Measurements from ENCODE around the gene TTBK2. TPM values are rescaled to one million over a fixed set of nuclear protein-coding genes. Genes with fewer than 3 reads are reported as not detected.
A peak's percentile ranks its signal among the peaks of the same experiment; 100 is the strongest.
"Not testable (repeated sequence)": the region's sequence is repeated elsewhere in the genome, so short reads cannot be mapped to it uniquely, and the experiment has no call there.

Gene TTBK2
- polyA plus RNA-seq (ENCODE audit: insufficient read length in 4 of 4): 10 to 100 TPM in 3 of 4 donors, 1 to 10 TPM in 1; 9.2 to 14.1 (median 11.0) TPM

GRCh38 chr15:42920519-42921341, at the start of gene TTBK2:
TTBK2 (minus strand) TSS chr15:42920778; CDS start chr15:42878617, 42,161 bp downstream.
- peak; percentile 96 to 98 (median 98) for DNase-seq (ENCODE audit: low read depth in 4 of 4, low spot score in 3 of 4)

DNA sequence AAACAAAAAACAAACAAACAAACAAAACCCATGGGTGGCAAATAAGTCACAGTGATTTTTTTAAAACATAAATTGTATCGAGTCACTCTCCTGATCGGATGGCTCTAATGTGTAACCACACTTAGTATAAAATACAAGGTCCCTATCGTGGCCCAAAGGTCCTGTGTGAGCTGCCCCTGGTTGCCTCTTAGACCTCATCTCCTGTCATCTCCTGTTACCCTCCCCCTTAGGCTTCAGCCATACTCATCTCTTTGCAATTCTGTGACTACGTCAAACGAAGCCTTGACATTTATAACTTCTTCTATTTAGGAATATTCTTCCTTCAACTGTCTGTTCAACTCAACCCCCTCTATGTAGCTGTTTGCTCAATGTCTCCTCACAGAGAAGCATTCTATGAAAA, 43.9 kb upstream of the TTBK2 start:
- DNase-seq (ENCODE audit: low read depth in 4 of 4, low spot score in 3 of 4): no peak

DNA sequence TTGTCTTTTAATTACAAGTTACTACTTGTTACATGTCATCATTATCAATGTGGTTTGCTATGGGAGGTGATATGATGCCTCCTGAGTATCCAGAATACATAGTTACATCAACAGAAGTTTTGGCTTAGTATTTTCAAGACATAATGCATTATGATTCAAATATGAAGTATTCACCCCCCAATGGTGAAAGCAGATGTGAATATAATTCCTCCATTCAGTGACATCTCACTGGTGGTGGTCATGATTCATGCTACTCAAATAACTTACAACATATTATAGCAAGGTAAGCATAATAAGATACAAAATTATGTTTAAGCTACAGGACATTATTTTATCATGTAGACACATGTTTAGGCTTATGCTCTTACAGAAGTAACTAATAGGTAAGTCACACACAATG, 34.9 kb upstream of the TTBK2 start:
- no peak for DNase-seq (ENCODE audit: low read depth in 4 of 4, low spot score in 3 of 4)

DNA sequence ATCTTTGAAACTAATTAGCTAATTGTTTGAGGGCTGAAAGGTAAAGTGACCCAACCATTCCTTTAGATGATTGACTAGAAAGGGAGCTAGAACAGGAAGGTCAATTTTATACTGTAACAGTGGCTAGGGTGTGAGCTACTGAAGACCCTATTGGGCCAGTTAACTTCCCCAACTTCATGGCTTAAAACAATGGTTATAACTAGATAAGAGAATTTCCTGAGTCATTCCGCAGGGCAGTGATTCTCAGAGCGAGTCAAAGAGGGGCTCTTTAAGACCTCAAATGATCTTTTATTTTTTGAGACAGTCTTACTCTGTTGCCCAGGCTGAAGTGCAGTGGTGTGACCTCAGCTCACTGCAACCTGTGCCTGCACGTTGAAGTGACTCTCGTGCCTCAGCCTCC, 33.7 kb upstream of the TTBK2 start:
- no peak for DNase-seq (ENCODE audit: low read depth in 4 of 4, low spot score in 3 of 4)

- DNase-seq (ENCODE audit: low read depth in 4 of 4, low spot score in 3 of 4): not testable (repeated sequence)
Measured at GRCh38 chr15:42948898-42949297, 28.3 kb upstream of the TTBK2 start.

DNA sequence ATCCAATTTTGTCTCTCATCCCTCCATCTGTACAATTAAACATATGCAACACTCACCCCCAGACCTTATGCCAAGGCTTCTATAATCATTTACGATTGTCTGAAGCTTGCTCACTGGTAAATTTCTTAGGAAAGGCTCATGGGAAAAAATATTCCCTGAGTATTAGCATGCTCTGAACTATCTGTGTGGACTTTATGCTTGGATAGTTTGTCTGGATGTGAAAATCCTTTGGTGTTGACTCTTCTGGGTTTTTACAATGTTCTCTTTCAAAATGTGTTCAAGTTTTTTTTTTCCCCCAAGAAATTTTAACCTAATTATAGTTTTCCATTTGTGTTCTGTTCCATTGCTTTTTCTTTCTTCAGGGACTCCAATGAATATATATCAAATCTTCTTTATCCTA, 19.9 kb upstream of the TTBK2 start:
- no peak for DNase-seq (ENCODE audit: low read depth in 4 of 4, low spot score in 3 of 4)

DNA sequence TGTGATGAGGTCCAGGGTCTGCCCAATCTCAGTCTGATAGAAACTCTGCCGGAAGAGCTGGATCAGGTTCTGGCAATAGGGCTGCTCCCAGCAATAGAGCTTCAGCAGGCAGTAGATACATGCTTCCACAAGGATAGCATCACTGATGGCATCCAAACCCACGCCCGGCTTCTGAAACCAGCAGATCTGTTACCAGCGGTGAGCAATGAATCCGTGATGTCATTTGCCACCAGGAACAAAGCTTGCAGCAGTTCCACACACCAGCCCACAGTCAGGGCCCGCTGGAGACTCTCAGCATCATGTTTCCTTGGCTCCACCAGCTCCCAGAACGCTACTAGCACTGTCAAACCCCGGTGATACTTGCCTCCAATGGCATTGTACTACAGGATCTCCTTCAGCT, 19.3 kb upstream of the TTBK2 start:
- no peak for DNase-seq (ENCODE audit: low read depth in 4 of 4, low spot score in 3 of 4)

- no peak for DNase-seq (ENCODE audit: low read depth in 4 of 4, low spot score in 3 of 4)
Measured at GRCh38 chr15:42937143-42937542, 16.6 kb upstream of the TTBK2 start.

GRCh38 chr15:42933886-42934667, 13.5 kb upstream of the TTBK2 start:
- no peak for DNase-seq (ENCODE audit: low read depth in 4 of 4, low spot score in 3 of 4)

DNA sequence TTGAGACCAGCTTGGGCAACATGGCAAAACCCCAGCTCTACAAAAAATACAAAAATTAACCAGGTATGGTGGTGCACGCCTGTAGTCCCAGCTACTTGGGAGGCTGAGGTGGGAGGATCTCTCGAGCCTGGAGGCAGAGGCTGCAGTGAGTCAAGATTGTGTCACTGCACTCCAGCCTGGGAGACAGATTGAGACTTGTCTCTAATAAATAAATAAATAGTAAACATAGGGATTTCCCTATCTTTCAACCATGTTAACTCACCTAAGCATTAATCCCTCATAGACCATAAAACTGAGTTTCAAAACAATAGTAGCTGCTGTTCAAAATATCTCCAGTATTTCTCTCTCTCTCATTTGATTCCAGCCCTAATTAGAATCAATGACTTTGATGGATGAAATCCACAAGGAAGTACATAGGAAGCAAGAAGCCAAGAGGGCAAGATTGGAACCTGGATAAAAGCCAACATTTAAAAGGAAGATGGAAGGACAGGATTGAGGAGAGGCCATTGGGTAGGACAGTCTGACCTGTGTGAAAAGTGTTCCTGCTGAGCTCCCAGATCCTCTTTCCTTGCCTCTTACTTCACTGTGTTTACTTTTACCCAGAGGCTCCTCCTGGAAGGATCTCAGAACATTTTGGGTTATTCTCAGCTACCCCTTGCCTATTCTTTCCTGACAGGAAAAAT, 12.4 kb upstream of the TTBK2 start:
- no peak for DNase-seq (ENCODE audit: low read depth in 4 of 4, low spot score in 3 of 4)

- DNase-seq (ENCODE audit: low read depth in 4 of 4, low spot score in 3 of 4): no peak
Measured at GRCh38 chr15:42931702-42932486, 11.3 kb upstream of the TTBK2 start.

DNA sequence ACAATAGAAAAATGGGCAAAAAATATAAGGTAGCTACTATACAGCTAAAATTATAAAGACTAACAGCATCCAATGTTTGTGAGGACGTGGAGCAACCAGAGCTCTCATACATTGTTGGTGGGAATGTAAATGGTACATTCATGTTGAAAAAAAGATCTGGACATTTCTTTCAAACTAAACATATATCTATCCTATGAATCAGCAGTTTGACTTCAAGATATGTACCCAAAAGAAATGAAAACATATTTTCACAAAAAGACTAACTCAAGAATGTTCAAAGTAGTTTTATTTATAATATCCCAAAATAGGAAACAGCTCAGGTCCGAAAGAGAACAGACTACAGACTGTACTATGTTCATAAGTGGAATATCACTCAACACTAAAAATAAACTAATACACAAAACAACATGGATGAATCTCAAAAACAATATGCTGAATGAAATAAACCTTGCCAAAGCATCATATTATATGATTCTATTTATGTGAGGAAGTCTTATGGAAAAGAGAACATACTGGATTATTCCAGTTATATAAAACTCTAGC, 8.8 kb upstream of the TTBK2 start:
- no peak for DNase-seq (ENCODE audit: low read depth in 4 of 4, low spot score in 3 of 4)

GRCh38 chr15:42921342-42921731, 759 bp upstream of the TTBK2 start:
- DNase-seq (ENCODE audit: low read depth in 4 of 4, low spot score in 3 of 4): peak in 2 of 4 donors; percentile 2 to 8

DNA sequence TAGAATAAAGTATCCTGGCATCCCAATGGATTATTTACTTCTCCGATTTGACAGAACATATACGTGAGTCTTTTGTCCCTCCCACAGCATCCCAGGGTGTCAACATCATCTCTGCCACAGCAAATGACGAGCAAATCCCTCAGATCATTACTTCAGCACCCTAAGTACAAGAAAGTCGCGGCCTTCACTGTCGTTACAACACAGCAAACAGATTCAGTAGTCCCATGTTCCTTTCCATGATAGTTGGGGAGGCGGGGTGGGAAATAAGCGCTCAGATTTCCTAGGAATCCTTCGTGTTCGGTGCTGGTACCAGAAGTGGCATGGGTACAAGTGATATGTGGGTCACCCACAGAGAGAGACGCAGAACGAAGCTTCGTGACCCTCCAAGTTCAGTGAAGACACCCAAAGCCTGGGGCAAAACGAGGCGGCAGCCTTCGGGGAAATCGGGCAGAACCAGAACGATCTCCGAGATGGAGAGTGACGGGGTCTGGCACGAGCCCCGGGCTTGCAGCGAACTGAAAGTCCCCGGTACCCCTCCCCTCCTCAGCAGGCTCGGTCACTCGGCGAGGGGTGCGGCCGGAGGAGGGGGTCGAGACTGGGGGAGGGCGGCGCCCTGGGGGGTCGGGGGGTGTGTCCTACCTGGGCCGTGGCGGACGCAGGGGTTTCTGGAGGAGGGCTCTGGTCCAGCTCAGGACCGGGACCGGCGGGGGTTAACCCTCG, 619 bp downstream of the TTBK2 start:
- DNase-seq (ENCODE audit: low read depth in 4 of 4, low spot score in 3 of 4): peak; percentile 6 to 36 (median 22)

- no peak for DNase-seq (ENCODE audit: low read depth in 4 of 4, low spot score in 3 of 4)
Measured at GRCh38 chr15:42919308-42919707, 1.3 kb downstream of the TTBK2 start.

DNA sequence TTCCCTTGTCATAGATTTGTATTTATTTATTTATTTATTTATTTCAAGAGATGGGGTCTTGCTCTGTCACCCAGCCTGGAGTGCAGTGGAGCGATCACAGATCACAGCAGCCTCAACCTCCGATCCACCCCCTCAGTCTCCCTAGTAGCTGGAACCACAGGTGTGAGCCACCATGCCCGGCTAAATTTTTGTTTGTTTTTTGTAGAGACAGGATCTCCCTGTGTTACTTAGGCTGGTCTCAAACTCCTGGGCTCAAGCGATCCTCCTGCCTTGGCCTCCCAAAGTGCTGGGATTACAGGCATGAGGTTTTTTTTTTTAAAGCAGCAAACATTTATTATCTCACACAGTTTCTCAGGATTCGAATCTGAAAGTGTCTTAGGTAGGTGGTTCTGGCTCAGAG, 2.5 kb downstream of the TTBK2 start:
- DNase-seq (ENCODE audit: low read depth in 4 of 4, low spot score in 3 of 4): no peak

GRCh38 chr15:42915654-42916315, 4.8 kb downstream of the TTBK2 start:
- no peak for DNase-seq (ENCODE audit: low read depth in 4 of 4, low spot score in 3 of 4)

GRCh38 chr15:42914728-42915497, 5.7 kb downstream of the TTBK2 start:
- DNase-seq (ENCODE audit: low read depth in 4 of 4, low spot score in 3 of 4): no peak
